IMR-90 (cell line): Measurements from ENCODE around the gene RNF186. TPM values are rescaled to one million over a fixed set of nuclear protein-coding genes. Genes with fewer than 3 reads are reported as not detected.

ENCODE experiments used
- ATAC-seq: fragments of 200-7000 bp; cut with Tn5 transposase; 2 replicates; pipeline ENCODE4 v1.9.1; 2020; ENCODE audit warnings: low read depth, mild to moderate bottlenecking, moderate library complexity
- BruUV-seq: library from RNA; stranded (reverse); fragments of 400-500 nt; replicated peaks from 2 replicates; lab custom pipeline; 2021; lab: Mats Ljungman, UMichigan
- CTCF ChIA-PET: fragments of 300-600 bp; formaldehyde crosslinking; extraction: SDS; loops from one replicate; lab custom pipeline; 2021; ENCODE audit warnings: antibody characterized with exemption; lab: Yijun Ruan, JAX
- POLR2A ChIA-PET: fragments of 300-600 bp; sonication (Branson Sonifier 250); formaldehyde crosslinking; loops from one replicate; lab custom pipeline; 2022; ENCODE audit warnings: antibody characterized with exemption; ENCODE audit not compliant: unreplicated experiment; lab: Charles Lee
- DNase-seq: peaks from one replicate; pipeline ENCODE4 v3.0.0; 2013
- H2AFZ ChIP-seq: replicated peaks from 2 replicates; pipeline ENCODE3; 2013; ENCODE audit warnings: low read length, mild to moderate bottlenecking; ENCODE audit not compliant: poor library complexity
- H2AK5ac ChIP-seq: 2 replicates; pipeline ENCODE4 v1.6.1; 2013; ENCODE audit warnings: low read depth, low read length, inconsistent platforms
- H2AK9ac ChIP-seq: replicated peaks from 2 replicates; pipeline ENCODE3; 2013; ENCODE audit warnings: mild to moderate bottlenecking, low read depth, low read length, moderate library complexity; ENCODE audit not compliant: poor library complexity
- H2BK120ac ChIP-seq: 2 replicates; pipeline ENCODE4 v1.6.1; 2013; ENCODE audit warnings: low read depth, low read length, inconsistent platforms
- H2BK15ac ChIP-seq: 3 replicates; pipeline ENCODE4 v1.6.1; 2013; ENCODE audit warnings: low read depth, low read length, inconsistent platforms
- H2BK20ac ChIP-seq: 2 replicates; pipeline ENCODE4 v1.6.1; 2013; ENCODE audit warnings: low read depth, mild to moderate bottlenecking, inconsistent platforms, low read length, moderate library complexity
- H2BK5ac ChIP-seq: 2 replicates; pipeline ENCODE4 v1.6.1; 2013; ENCODE audit warnings: mild to moderate bottlenecking, low read depth, low read length, inconsistent platforms; ENCODE audit not compliant: poor library complexity, severe bottlenecking
- H3K14ac ChIP-seq: replicated peaks from 2 replicates; pipeline ENCODE4 v1.6.1; 2013; ENCODE audit warnings: low read depth, low read length, inconsistent platforms
- H3K18ac ChIP-seq: 2 replicates; pipeline ENCODE4 v1.6.1; 2013; ENCODE audit warnings: low read depth, low read length, control low read depth
- H3K23ac ChIP-seq: 2 replicates; pipeline ENCODE4 v1.6.1; 2013; ENCODE audit warnings: low read depth, low read length, inconsistent platforms
- H3K27ac ChIP-seq: 2 replicates; pipeline ENCODE4 v1.5.1; 2013; ENCODE audit warnings: mild to moderate bottlenecking, control low read depth, low read length; ENCODE audit not compliant: insufficient read depth
- H3K27me3 ChIP-seq: 2 replicates; pipeline ENCODE4 v1.6.1; 2013; ENCODE audit warnings: low read length; ENCODE audit not compliant: control insufficient read depth, insufficient read depth
- H3K36me3 ChIP-seq: 2 replicates; pipeline ENCODE4 v1.6.1; 2013; ENCODE audit warnings: low read length, mixed read lengths; ENCODE audit not compliant: control insufficient read depth, insufficient read depth
- H3K4ac ChIP-seq: 2 replicates; pipeline ENCODE4 v1.6.1; 2013; ENCODE audit warnings: low read depth, low read length, inconsistent platforms
- H3K4me1 ChIP-seq: 2 replicates; pipeline ENCODE4 v1.6.1; 2013; ENCODE audit warnings: low read length, mixed read lengths; ENCODE audit not compliant: control insufficient read depth, insufficient read depth
- H3K4me2 ChIP-seq: 2 replicates; pipeline ENCODE4 v1.6.1; 2013; ENCODE audit warnings: low read depth, mild to moderate bottlenecking, control low read depth, low read length, moderate library complexity
- H3K4me3 ChIP-seq: 2 replicates; pipeline ENCODE4 v1.5.1; 2013; ENCODE audit warnings: low read depth, mild to moderate bottlenecking, control low read depth, low read length, moderate library complexity; ENCODE audit not compliant: insufficient read depth
- H3K56ac ChIP-seq: 2 replicates; pipeline ENCODE4 v1.6.1; 2013; ENCODE audit warnings: low read length, inconsistent platforms; ENCODE audit not compliant: insufficient read depth; ENCODE audit errors: extremely low read depth
- H3K79me1 ChIP-seq, 2 experiments: 2 replicates each; pipeline ENCODE4 v1.6.1; 2013; ENCODE audit warnings: low read length in 2 of 2, inconsistent platforms in 1 of 2, low read depth in 1 of 2
- H3K9ac ChIP-seq: 2 replicates; pipeline ENCODE4 v1.6.1; 2013; ENCODE audit warnings: low read depth, low read length, control low read depth
- H3K9me1 ChIP-seq: 2 replicates; pipeline ENCODE4 v1.6.1; 2013; ENCODE audit warnings: low read length, inconsistent platforms; ENCODE audit not compliant: insufficient read depth
- H3K9me3 ChIP-seq: 2 replicates; pipeline ENCODE4 v1.6.1; 2013; ENCODE audit warnings: low read length; ENCODE audit not compliant: control insufficient read depth, insufficient read depth
- H4K20me1 ChIP-seq: 2 replicates; pipeline ENCODE4 v1.6.1; 2013; ENCODE audit warnings: low read length, inconsistent platforms; ENCODE audit not compliant: insufficient read depth
- H4K5ac ChIP-seq: 2 replicates; pipeline ENCODE4 v1.6.1; 2013; ENCODE audit warnings: mild to moderate bottlenecking, low read depth, low read length, control low read depth
- H4K8ac ChIP-seq, 2 experiments: 2 replicates each; pipeline ENCODE4 v1.6.1; 2013; ENCODE audit warnings: low read depth in 2 of 2, low read length in 2 of 2, control low read depth in 1 of 2, inconsistent platforms in 1 of 2
- H4K91ac ChIP-seq: 2 replicates; pipeline ENCODE4 v1.6.1; 2013; ENCODE audit warnings: low read depth, low read length, inconsistent platforms; ENCODE audit not compliant: insufficient read depth
- FOS ChIP-seq: fragments of 150-350 bp; IDR thresholded peaks from 2 replicates; pipeline ENCODE4 v1.6.1; 2016; ENCODE audit warnings: low read depth, low read length
- MAZ ChIP-seq: IDR thresholded peaks from 2 replicates; pipeline ENCODE4 v1.6.1; 2012; ENCODE audit warnings: low read depth, mild to moderate bottlenecking, low read length, improper control_type of control experiment, moderate library complexity, borderline replicate concordance
- NFE2L2 ChIP-seq: fragments of 150-350 bp; IDR thresholded peaks from 2 replicates; pipeline ENCODE4 v1.6.1; 2016; ENCODE audit warnings: low read depth, mild to moderate bottlenecking, low read length
- WGBS, 2 experiments: methylation state at CpG; one replicate each; pipeline versions ENCODE4 v1.1.5 to v1.1.7; 2013; ENCODE audit warnings: missing lambda C conversion rate in 2 of 2; ENCODE audit not compliant: insufficient read length in 1 of 2; ENCODE audit errors: extremely low coverage in 2 of 2; 5-methylcytosine and 5-hydroxymethylcytosine counted together
- dilution Hi-C: fragments of 300-500 bp; cut with HindIII; formaldehyde crosslinking; loops from one replicate; pipeline ENCODE4 v1.14.3; 2018; ENCODE audit warnings: low sequenced_read_pairs; ENCODE audit not compliant: unreplicated experiment
- in situ Hi-C: fragments of 300-500 bp; cut with MboI; formaldehyde crosslinking; loops from 3 replicates; pipeline ENCODE4 v1.14.3; 2019; ENCODE audit warnings: low sequenced_read_pairs, inconsistent platforms, mixed read lengths
- intact Hi-C: fragments of 100-400 bp; cut with micrococcal nuclease; formaldehyde crosslinking; loops from 2 replicates; pipeline ENCODE4 v1.10.0; 2022
- polyA plus RNA-seq, 3 experiments: library from polyadenylated mRNA; depleted of rRNA; stranded (reverse); fragments of >200 nt; gene quantifications; 2 replicates each; pipeline ENCODE4 v1.2.3, GENCODE V29; 2012; ENCODE audit warnings: low replicate concordance in 1 of 3
- total RNA-seq: library from RNA; depleted of rRNA; stranded (reverse); fragments of >200 nt; gene quantifications from 2 replicates; pipeline ENCODE4 v1.2.3, GENCODE V29; 2012

Gene RNF186
- total and polyA plus RNA-seq, 2 of the 4 experiments (the other 2 are of a cell fraction) = not detected

DNA sequence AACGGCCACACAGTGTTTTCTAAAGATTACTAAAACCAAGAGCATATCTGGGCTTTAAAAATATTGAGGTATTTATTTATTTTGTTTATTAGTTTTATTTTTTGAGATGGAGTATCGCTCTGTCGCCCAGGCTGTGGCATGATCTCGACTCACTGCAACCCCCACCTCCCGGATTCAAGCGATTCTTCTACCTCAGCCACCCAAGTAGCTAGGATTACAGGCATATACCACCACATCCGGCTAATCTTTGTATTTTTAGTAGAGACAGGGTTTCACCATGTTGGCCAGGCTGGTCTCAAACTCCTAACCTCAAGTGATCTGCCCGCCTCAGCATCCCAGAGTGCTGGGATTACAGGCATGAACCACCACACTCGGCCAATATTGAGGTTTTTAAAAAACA is 39.3 kb downstream of the RNF186 start:
- no peak overlapping the region for H4K5ac ChIP-seq
- ATAC-seq (no peak), DNase-seq (no peak)
- no peak overlapping the region for H2BK20ac ChIP-seq
- H3K14ac ChIP-seq = no peak overlapping the region
- no peaks in the 10 kb centered on the region for H3K9me1 ChIP-seq
- no peak overlapping the region for H2BK120ac ChIP-seq
- H3K23ac ChIP-seq = no peak overlapping the region
- no TSS peak for BruUV-seq
- H4K8ac ChIP-seq = no peak overlapping the region
- no peak overlapping the region for H3K18ac ChIP-seq
- no peak overlapping the region for H3K27ac ChIP-seq
- H3K4me2 ChIP-seq = no peak overlapping the region
- H3K9me3 ChIP-seq = no peaks in the 10 kb centered on the region
- dilution Hi-C loops = no loop called here
- H3K56ac ChIP-seq = no peak overlapping the region
- ChIA-PET POLR2A (no interaction called here), CTCF (no interaction called here)
- H3K4ac ChIP-seq = no peak overlapping the region
- H3K36me3 ChIP-seq = peaks cover 24% of the 10 kb centered on the region
- in situ Hi-C loops = no loop called here
- TF ChIP-seq NFE2L2 = no peak
- no peak for TF ChIP-seq MAZ
- no peak for TF ChIP-seq FOS
- no peak overlapping the region for H4K91ac ChIP-seq
- H3K79me1 ChIP-seq = no peaks in the 10 kb centered on the region
- H2AFZ ChIP-seq = no peak overlapping the region
- H2BK15ac ChIP-seq = no peak overlapping the region
- H4K20me1 ChIP-seq = no peaks in the 10 kb centered on the region
- H3K4me3 ChIP-seq = no peak overlapping the region
- H2AK5ac ChIP-seq = no peak overlapping the region
- intact Hi-C loops = no loop called here
- no peak overlapping the region for H3K9ac ChIP-seq
- no peak overlapping the region for H2AK9ac ChIP-seq
- WGBS, 2 experiments = 100% methylated on average over 2 of the region's 9 CpGs; no CpG with 5 or more reads in 1 of the 2 experiments
- no peaks in the 10 kb centered on the region for H3K4me1 ChIP-seq
- H2BK5ac ChIP-seq = no peak overlapping the region
- no peaks in the 10 kb centered on the region for H3K27me3 ChIP-seq
